OCI-LY1 (cell line): Measurements from ENCODE around the gene PEX6.

Experiments used
- CTCF ChIP-seq: fragments of 200-600 bp; sonication (generic), shearing (Covaris generic); IDR thresholded peaks from 2 replicates; pipeline ENCODE4 v1.5.1; 2017; ENCODE audit warnings: mild to moderate bottlenecking, antibody characterized with exemption, low read length, moderate library complexity, mixed read lengths
- EZH2 ChIP-seq: fragments of 200-600 bp; sonication (generic), shearing (Covaris generic); IDR thresholded peaks from 2 replicates; pipeline ENCODE4 v1.8.0; 2017; ENCODE audit warnings: borderline replicate concordance, mixed run types, mild to moderate bottlenecking, antibody characterized with exemption, low read length, moderate library complexity, mixed read lengths

- TF ChIP-seq CTCF (no peak), EZH2 (no peak)
Measured at GRCh38 chr6:42960243-42961019, 18.6 kb downstream of the PEX6 start, which contains the start of gene GNMT.
